OCI-LY1 (cell line): ENCODE measurements around the gene GNG12.

Source experiments
- CTCF ChIP-seq: fragments of 200-600 bp; sonication (generic), shearing (Covaris generic); IDR thresholded peaks from 2 replicates; pipeline ENCODE4 v1.5.1; 2017; ENCODE audit warnings: mild to moderate bottlenecking, antibody characterized with exemption, low read length, moderate library complexity, mixed read lengths
- EZH2 ChIP-seq: fragments of 200-600 bp; sonication (generic), shearing (Covaris generic); IDR thresholded peaks from 2 replicates; pipeline ENCODE4 v1.8.0; 2017; ENCODE audit warnings: borderline replicate concordance, mixed run types, mild to moderate bottlenecking, antibody characterized with exemption, low read length, moderate library complexity, mixed read lengths

GRCh38 chr1:67755160-67755559, 78.1 kb downstream of the GNG12 start:
- TF ChIP-seq CTCF (no peak), EZH2 (no peak)
